ENCODE measurements around the gene PBLD.

PBLD gene

GRCh38 chr10:68342909-68343516 is 10.3 kb upstream of the PBLD start:
- in situ Hi-C loops (cut with MboI; ENCODE audit: low sequenced_read_pairs, unreplicated experiment), result no loop called here
- DNase-seq (ENCODE audit: low spot score), result no peak
- TF ChIP-seq, protein P1, sequence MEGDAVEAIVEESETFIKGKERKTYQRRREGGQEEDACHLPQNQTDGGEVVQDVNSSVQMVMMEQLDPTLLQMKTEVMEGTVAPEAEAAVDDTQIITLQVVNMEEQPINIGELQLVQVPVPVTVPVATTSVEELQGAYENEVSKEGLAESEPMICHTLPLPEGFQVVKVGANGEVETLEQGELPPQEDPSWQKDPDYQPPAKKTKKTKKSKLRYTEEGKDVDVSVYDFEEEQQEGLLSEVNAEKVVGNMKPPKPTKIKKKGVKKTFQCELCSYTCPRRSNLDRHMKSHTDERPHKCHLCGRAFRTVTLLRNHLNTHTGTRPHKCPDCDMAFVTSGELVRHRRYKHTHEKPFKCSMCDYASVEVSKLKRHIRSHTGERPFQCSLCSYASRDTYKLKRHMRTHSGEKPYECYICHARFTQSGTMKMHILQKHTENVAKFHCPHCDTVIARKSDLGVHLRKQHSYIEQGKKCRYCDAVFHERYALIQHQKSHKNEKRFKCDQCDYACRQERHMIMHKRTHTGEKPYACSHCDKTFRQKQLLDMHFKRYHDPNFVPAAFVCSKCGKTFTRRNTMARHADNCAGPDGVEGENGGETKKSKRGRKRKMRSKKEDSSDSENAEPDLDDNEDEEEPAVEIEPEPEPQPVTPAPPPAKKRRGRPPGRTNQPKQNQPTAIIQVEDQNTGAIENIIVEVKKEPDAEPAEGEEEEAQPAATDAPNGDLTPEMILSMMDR (IDR thresholded peaks at IDR 0.05; ENCODE audit: borderline replicate concordance, control extremely low read depth, extremely low read depth, insufficient read depth, missing control alignments), result no peak

DNA sequence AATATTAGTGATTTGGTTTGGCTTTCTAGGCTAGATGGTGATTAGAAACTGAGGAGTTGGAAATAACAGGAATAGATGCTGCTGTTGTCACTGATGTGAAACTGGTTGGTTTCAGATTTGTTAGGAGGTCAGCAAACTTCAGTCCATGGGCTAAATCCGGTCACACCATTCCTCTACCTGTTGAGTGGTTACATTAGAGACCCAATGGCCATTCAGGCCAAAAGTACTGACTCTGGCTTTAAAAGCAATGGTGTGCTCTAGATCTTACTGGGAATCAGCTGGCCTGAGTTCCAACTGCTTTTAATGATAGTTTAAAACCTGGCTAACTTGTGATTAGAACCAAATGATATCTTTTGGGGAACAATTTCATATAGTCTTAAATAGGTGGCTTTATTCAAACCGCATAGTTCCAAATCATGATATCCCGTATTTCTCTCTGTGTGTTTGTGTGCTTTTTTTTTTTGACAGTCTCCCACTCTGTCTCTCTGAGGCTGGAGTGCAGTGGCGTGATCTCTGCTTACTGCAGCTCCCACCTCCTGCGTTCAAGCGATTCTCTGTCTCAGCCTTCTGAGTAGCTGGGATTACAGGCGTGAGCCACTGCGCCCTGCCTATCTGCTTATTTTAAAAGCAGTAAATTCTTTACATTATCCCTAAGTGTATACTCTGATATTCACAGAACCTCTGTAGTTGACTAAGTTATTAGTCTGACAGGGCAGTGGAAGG is 7.8 kb upstream of the PBLD start:
- TF ChIP-seq, protein P1 (IDR thresholded peaks at IDR 0.05; ENCODE audit: borderline replicate concordance, control extremely low read depth, extremely low read depth, insufficient read depth, missing control alignments), result no peak
- DNase-seq (ENCODE audit: low spot score), result no peak
- in situ Hi-C loops (cut with MboI; ENCODE audit: low sequenced_read_pairs, unreplicated experiment), result no loop called here

DNA sequence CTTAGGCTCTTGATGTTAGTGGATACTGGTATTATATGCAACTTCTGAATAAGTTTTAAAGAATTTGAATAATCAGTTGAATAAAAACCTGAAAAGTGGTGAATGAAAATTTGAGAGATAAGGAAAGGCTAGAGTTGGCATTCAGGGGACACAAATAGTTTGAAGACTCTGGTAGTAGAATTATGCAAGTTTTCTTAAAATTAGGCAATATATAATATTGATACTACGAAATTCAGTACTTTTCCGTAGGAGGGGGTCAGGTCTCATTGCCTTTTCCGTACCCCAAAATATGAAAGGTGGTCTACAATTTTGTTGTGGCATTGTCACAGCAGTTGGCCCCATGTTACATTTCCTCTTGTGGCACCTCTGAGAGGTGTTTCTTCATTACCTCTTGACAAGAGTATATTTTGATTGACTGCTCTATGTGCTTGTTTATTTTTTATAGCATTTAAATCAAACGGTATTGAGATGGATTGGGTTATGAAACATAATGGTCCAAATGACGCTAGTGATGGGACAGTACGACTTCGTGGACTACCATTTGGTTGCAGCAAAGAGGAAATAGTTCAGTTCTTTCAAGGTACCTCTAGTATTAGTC is 4.1 kb upstream of the PBLD start:
- TF ChIP-seq, protein P1 (IDR thresholded peaks at IDR 0.05; ENCODE audit: borderline replicate concordance, control extremely low read depth, extremely low read depth, insufficient read depth, missing control alignments), result no peak
- in situ Hi-C loops (cut with MboI; ENCODE audit: low sequenced_read_pairs, unreplicated experiment), result no loop called here
- no peak for DNase-seq (ENCODE audit: low spot score)

DNA sequence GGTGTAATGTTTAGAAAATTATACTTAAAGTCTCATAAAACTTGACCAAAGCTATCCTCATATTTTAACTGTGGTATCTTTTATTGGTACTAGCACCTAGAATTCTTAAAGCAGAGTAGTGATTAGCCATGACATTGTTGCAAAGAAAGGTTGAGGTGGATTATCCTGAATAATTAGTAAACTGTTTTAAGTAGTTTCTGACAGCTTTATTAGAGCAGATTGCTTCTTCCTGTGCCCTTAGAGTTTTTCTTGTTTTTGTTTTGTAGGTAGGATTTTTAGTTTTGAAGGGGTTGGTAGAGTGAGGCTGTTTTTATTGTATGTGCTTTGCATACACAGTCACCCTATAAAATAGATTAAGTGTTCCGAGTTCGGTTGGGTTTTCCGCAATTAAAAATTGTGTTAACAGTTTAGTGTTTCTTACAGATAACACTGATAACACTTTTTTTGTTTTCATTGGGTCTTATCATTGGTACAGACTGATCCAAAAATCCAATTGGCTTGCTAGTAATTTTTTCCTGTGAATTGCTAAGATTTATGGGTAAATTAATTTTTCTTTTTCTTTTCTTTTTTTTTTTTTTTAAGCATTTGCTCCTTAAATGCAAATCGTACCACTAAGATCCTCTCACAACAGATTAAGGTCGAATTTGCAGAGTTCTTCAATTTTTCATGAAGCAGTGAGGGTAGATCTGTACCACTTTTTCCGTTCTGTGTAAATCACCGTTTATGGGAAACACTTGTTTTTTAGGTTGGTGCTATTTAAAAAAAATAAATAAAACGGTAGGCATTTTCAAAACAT is 2.1 kb upstream of the PBLD start:
- TF ChIP-seq, protein P1 (IDR thresholded peaks at IDR 0.05; ENCODE audit: borderline replicate concordance, control extremely low read depth, extremely low read depth, insufficient read depth, missing control alignments), result no peak
- in situ Hi-C loops (cut with MboI; ENCODE audit: low sequenced_read_pairs, unreplicated experiment), result no loop called here
- no peak for DNase-seq (ENCODE audit: low spot score)

DNA sequence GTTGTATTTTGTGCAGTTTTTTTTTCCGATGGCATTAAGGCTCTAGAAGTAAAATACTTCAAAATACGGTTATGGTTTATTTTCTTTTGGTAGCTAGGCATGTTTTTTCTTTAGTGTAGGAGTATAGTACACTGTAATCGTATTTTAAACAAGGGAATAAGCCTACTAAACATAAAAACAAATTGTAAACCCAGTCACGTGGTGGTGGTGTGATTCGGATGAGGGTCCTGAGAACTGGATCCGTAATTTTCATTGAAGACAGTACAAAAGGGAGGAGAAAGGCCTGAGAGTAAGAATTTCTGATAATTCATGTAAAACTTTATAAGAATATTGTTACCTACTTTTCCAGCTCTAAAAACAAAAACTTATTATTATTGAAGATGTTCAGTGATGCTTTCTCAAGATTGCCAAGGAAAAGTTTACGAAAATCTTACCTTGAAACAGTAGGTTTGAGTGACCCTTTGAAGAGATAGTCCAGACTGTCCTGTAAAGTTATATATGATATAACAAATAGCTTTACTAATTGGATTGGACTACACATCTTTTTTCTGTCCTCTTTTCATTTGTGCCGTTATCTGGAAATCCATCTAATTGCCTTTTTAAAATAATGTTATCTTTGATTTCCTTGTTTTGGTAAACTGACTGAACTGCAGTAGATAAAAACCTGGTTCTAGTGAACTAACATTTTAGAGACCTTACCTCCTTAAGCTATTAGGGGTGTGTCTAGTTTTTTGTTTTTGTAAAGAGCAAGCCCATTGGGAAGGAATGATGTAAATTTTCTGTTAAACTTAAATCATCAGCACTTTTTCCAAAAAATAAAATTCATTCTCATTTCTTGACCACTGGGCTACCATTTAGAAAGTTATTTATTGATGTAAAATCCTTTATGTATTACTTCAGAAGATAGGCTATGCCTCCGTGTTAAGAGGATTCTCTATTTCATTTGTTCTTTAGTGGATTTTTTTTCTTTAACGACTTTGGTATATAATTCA is 1.0 kb upstream of the PBLD start:
- DNase-seq (ENCODE audit: low spot score), result no peak
- in situ Hi-C loops (cut with MboI; ENCODE audit: low sequenced_read_pairs, unreplicated experiment), result no loop called here
- TF ChIP-seq, protein P1 (IDR thresholded peaks at IDR 0.05; ENCODE audit: borderline replicate concordance, control extremely low read depth, extremely low read depth, insufficient read depth, missing control alignments), result no peak
